Sigmoid colon (tissue), 7 donors: ENCODE data around the gene SAMD14. TPM values are rescaled to one million over a fixed set of nuclear protein-coding genes. Genes with fewer than 3 reads are reported as not detected.

Source experiments
- DNase-seq: peaks from one replicate; pipeline ENCODE4 v3.0.0-alpha.2; 2019
- H3K27ac ChIP-seq, 4 donors: fragments of 200-600 bp; sonication (generic); one replicate each; pipeline ENCODE4 v1.5.1; 2016 to 2019; ENCODE audit warnings: mild to moderate bottlenecking in 1 of 4
- H3K27me3 ChIP-seq, 3 donors: fragments of 200-600 bp; sonication (generic); one replicate each; pipeline ENCODE4 v1.5.1; 2019; ENCODE audit warnings: mild to moderate bottlenecking in 1 of 3
- H3K36me3 ChIP-seq, 4 donors: fragments of 200-600 bp; sonication (generic); one replicate each; pipeline ENCODE4 v1.5.1; 2016 to 2019
- H3K4me1 ChIP-seq, 4 donors: fragments of 200-600 bp; sonication (generic); one replicate each; pipeline ENCODE4 v1.5.1; 2017 to 2019
- H3K4me3 ChIP-seq, 4 donors: fragments of 200-600 bp; sonication (generic); one replicate each; pipeline ENCODE4 v1.5.1; 2017 to 2019; ENCODE audit warnings: mild to moderate bottlenecking in 2 of 4, moderate library complexity in 1 of 4
- H3K9me3 ChIP-seq, 4 donors: fragments of 200-600 bp in 3 of 4; sonication (generic) in 3 of 4; one replicate each; pipeline versions ENCODE4 v1.5.1 to v1.6.1; 2013 to 2019
- CTCF ChIP-seq, 4 experiments: fragments of 450-650 bp in 3 of 4; fragments of 200-600 bp in 1 of 4; IDR thresholded peaks; one replicate each; pipeline ENCODE4 v1.5.1; 2016 to 2019; ENCODE audit warnings: antibody characterized with exemption in 4 of 4, mild to moderate bottlenecking in 3 of 4, moderate library complexity in 2 of 4
- EP300 ChIP-seq, 4 donors: sonication (generic); formaldehyde crosslinking; IDR thresholded peaks; one replicate each; pipeline ENCODE4 v1.6.1; 2017; ENCODE audit warnings: antibody characterized with exemption in 4 of 4
- POLR2A ChIP-seq, 2 donors: fragments of 450-650 bp; IDR thresholded peaks; one replicate each; pipeline ENCODE4 v1.6.1; 2016; ENCODE audit warnings: antibody characterized with exemption in 2 of 2, mild to moderate bottlenecking in 2 of 2, moderate library complexity in 2 of 2
- POLR2AphosphoS5 ChIP-seq, 4 donors: sonication (generic); formaldehyde crosslinking; IDR thresholded peaks; one replicate each; pipeline ENCODE4 v1.6.1; 2017; ENCODE audit warnings: antibody characterized with exemption in 4 of 4
- WGBS, 2 donors: extraction: QIAGEN DNeasy Blood & Tissue Kit; methylation state at CpG; one replicate each; pipeline ENCODE4 v1.1.7; 2013; 5-methylcytosine and 5-hydroxymethylcytosine counted together
- intact Hi-C: fragments of 100-400 bp; cut with DNase I; formaldehyde crosslinking; loops from one replicate; pipeline ENCODE4 v1.15.1; 2023
- polyA plus RNA-seq, 3 donors: library from polyadenylated mRNA; stranded (reverse); fragments of 200-250 nt; gene quantifications; one replicate each; pipeline ENCODE4 v1.2.3, GENCODE V29; 2013
- total RNA-seq, 4 donors: library from RNA; depleted of rRNA; stranded (reverse); fragments of >200 nt; gene quantifications; one replicate each; pipeline ENCODE4 v1.1.0, GENCODE V29; 2016
- donor health status: healthy with polysubstance abuse.
- donor health status: Bipolar disorder and iron deficiency.
- donor health status: healthy.

Gene SAMD14
- total RNA-seq (1 to 10 TPM in 1 of 4 donors, under 1 TPM in 3; 0.16 to 2.5 (median 0.63) TPM), polyA plus RNA-seq (1 to 10 TPM in 2 of 3 donors, under 1 TPM in 1; 0.92 to 1.3 (median 1.2) TPM)

DNA sequence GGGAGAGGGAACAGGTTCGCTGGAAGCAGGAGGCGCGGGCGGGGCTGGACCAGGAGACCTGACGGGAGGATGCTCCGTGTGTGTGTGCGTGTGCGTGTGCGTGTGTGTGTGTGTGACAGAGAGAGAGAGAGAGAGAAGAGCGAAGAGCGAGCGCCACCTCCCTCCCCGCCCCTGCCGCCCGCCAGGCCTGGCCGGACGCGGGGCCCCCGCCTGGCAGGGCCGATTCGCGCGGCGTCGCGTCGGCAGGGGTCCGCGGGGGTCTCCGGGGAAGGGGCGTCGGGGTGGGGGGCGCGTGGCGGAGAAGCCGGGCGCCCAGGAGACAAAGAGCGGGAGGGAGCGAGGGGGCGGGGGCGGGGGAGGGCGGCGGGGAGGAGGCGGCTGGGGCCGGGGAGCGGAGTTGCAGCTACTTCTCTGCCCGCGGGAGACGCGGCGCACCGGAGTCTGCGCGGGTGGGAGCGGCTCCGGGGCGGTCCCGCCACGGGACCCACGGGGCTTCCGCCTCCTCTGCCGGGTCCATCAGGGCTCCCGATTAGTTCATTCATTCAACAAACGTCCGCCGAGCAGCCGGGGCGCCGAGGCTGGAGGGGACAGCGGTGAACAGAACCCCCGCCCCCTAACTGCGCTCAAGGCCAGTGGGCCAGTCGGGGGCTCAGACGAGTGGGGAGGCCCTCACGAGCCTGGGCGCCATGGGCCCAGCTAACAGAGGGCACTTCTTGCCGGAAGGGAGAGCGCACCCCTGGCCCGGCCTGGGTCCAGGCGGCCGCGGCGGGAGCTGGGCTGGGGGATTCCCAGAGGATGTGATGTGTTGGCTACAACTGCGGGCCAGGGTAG is at the start of gene SAMD14:
SAMD14 (minus strand) TSS at position 433 of the 831 bp plus-strand sequence. CDS start 5,201 bp downstream, outside the sequence.
- Histone ChIP-seq H3K4me1 (peaks cover 0 to 56% (median 41%) of the 10 kb centered on the region in 4 donors), H3K27ac (peak within 1 kb of the TSS in 1 of 4 donors; percentile 33)
- WGBS, 2 donors = 1 to 2% methylated on average over 79 to 83 of the region's 84 CpGs

GRCh38 chr17:50177983-50178834 is 48.2 kb upstream of the SAMD14 start:
- H3K4me3 ChIP-seq = peak overlapping the region in 3 of 4 donors; percentile 1 to 18 (median 4)
- peaks cover 0 to 62% (median 51%) of the 10 kb centered on the region in 4 donors for H3K4me1 ChIP-seq
- 7 to 23% methylated on average over 22 of the region's 22 CpGs for WGBS, 2 donors

More for the DNA sequence above, at the start of gene SAMD14:
- no peak for DNase-seq
- TF ChIP-seq POLR2AphosphoS5 (IDR thresholded peaks at IDR 0.05) (no peak), CTCF (IDR thresholded peaks at IDR 0.05) (no peak)
- H3K27me3 ChIP-seq = peaks cover 7 to 25% (median 10%) of the 10 kb centered on the region in 3 donors
- no peaks in the 10 kb centered on the region for H3K9me3 ChIP-seq
- peaks cover 0 to 8% (median 4%) of the 10 kb centered on the region in 4 donors for H3K36me3 ChIP-seq
- intact Hi-C loops = no loop called here
- H3K4me3 ChIP-seq = peak within 1 kb of the TSS; percentile 9 to 61 (median 55)

GRCh38 chr17:50177476-50177875 is 47.5 kb upstream of the SAMD14 start:
- peaks cover 0 to 67% (median 55%) of the 10 kb centered on the region in 4 donors for H3K4me1 ChIP-seq
- 87 to 91% methylated on average over 10 of the region's 10 CpGs for WGBS, 2 donors
- peak overlapping the region; percentile 81 to 99 (median 88) for H3K27ac ChIP-seq

More at GRCh38 chr17:50177983-50178834, 48.2 kb upstream of the SAMD14 start:
- Histone ChIP-seq H3K27me3 (no peaks in the 10 kb centered on the region), H3K36me3 (no peaks in the 10 kb centered on the region), H3K9me3 (no peaks in the 10 kb centered on the region), H3K27ac (peak overlapping the region; percentile 81 to 99 (median 88))
- peak; percentile 95 for DNase-seq
- intact Hi-C loops = loop anchor here (2.0 kb wide), 1 partner anchor 21 kb away; no protein-coding TSS in a partner anchor
- TF ChIP-seq POLR2A (IDR thresholded peaks at IDR 0.05) = no peak
- peak; percentile 5 to 63 (median 48) for TF ChIP-seq CTCF (IDR thresholded peaks at IDR 0.05)
- TF ChIP-seq EP300 (IDR thresholded peaks at IDR 0.05) = peak in 2 of 4 donors; percentile 12 to 71
- peak; percentile 23 to 62 (median 54) for TF ChIP-seq POLR2AphosphoS5 (IDR thresholded peaks at IDR 0.05)

More at GRCh38 chr17:50177476-50177875, 47.5 kb upstream of the SAMD14 start:
- intact Hi-C loops = no loop called here
- H3K4me3 ChIP-seq = peak overlapping the region in 2 of 4 donors; percentile 4 to 18
- H3K36me3 ChIP-seq = no peaks in the 10 kb centered on the region
- H3K9me3 ChIP-seq = no peaks in the 10 kb centered on the region
- DNase-seq = no peak
- no peak for TF ChIP-seq EP300 (IDR thresholded peaks at IDR 0.05)
- no peak for TF ChIP-seq CTCF (IDR thresholded peaks at IDR 0.05)
- no peak for TF ChIP-seq POLR2AphosphoS5 (IDR thresholded peaks at IDR 0.05)
- TF ChIP-seq POLR2A (IDR thresholded peaks at IDR 0.05) = no peak
- H3K27me3 ChIP-seq = no peaks in the 10 kb centered on the region
